CD4-positive, alpha-beta T cell (primary cell): ENCODE results near the gene HOMER1. TPM values are rescaled to one million over a fixed set of nuclear protein-coding genes. Genes with fewer than 3 reads are reported as not detected.

ENCODE experiments used
- ATAC-seq: fragments of 200-7000 bp; cut with Tn5 transposase; one replicate; pipeline ENCODE4 v1.10.0; 2022; ENCODE audit warnings: mild to moderate bottlenecking; ENCODE audit not compliant: poor library complexity
- CTCF ChIA-PET: fragments of 350-600 bp; sonication (Branson Sonifier 250); formaldehyde crosslinking; loops from one replicate; lab custom pipeline; 2021; ENCODE audit warnings: antibody characterized with exemption, inconsistent platforms; lab: Charles Lee
- POLR2A ChIA-PET: fragments of 350-600 bp; sonication (Branson Sonifier 250); formaldehyde crosslinking; loops from one replicate; lab custom pipeline; 2021; ENCODE audit warnings: antibody characterized with exemption, inconsistent platforms; lab: Charles Lee
- DNase-seq, 14 experiments: peaks; one replicate each; pipeline ENCODE4 v3.0.0-alpha.2; 2013 to 2020; ENCODE audit warnings: mixed read lengths in 2 of 14
- H3K27ac ChIP-seq, 2 donors: one replicate each; pipeline versions ENCODE4 v1.5.1 to v1.7.0; 2013; ENCODE audit warnings: low read length in 2 of 2, low read depth in 1 of 2, mild to moderate bottlenecking in 1 of 2
- H3K27me3 ChIP-seq, 2 experiments: 1 replicate in 1 of 2; 2 replicates in 1 of 2; pipeline versions ENCODE4 v1.6.1 to v1.7.0; 2013; ENCODE audit warnings: low read length in 2 of 2, control low read depth in 1 of 2, mild to moderate bottlenecking in 1 of 2, moderate library complexity in 1 of 2; ENCODE audit not compliant: insufficient read depth in 2 of 2, control insufficient read depth in 1 of 2
- H3K36me3 ChIP-seq: one replicate; pipeline ENCODE4 v1.6.1; 2013; ENCODE audit warnings: low read length, control low read depth; ENCODE audit not compliant: insufficient read depth
- H3K4me1 ChIP-seq: one replicate; pipeline ENCODE4 v1.6.1; 2013; ENCODE audit warnings: low read length, control low read depth; ENCODE audit not compliant: insufficient read depth
- H3K4me3 ChIP-seq: one replicate; pipeline ENCODE4 v1.5.1; 2013; ENCODE audit warnings: mild to moderate bottlenecking, low read length, moderate library complexity
- H3K9me3 ChIP-seq, 2 experiments: 1 replicate in 1 of 2; 2 replicates in 1 of 2; pipeline versions ENCODE4 v1.6.1 to v1.7.0; 2013; ENCODE audit warnings: low read length in 2 of 2, mild to moderate bottlenecking in 2 of 2, control low read depth in 1 of 2, moderate library complexity in 1 of 2; ENCODE audit not compliant: control insufficient read depth in 1 of 2, insufficient read depth in 1 of 2
- H3K27ac Mint-ChIP-seq: one replicate; pipeline ENCODE4 v1.8.0; 2020; ENCODE audit warnings: mixed read lengths
- H3K27me3 Mint-ChIP-seq: one replicate; pipeline ENCODE4 v1.8.0; 2021; ENCODE audit warnings: mixed read lengths
- H3K36me3 Mint-ChIP-seq: one replicate; pipeline ENCODE4 v1.8.0; 2021; ENCODE audit warnings: low read depth, mixed read lengths
- H3K4me1 Mint-ChIP-seq: one replicate; pipeline ENCODE4 v1.8.0; 2021; ENCODE audit warnings: low read depth, mixed read lengths
- H3K4me3 Mint-ChIP-seq: one replicate; pipeline ENCODE4 v1.8.0; 2020; ENCODE audit warnings: mild to moderate bottlenecking, mixed read lengths
- H3K9me3 Mint-ChIP-seq: one replicate; pipeline ENCODE4 v1.8.0; 2020; ENCODE audit warnings: mixed read lengths
- intact Hi-C, 2 experiments: fragments of 100-400 bp; cut with DNase I in 1 of 2; cut with micrococcal nuclease in 1 of 2; formaldehyde crosslinking; loops; one replicate each; pipeline versions ENCODE4 v1.15.1 to v1.9.0; 2023 to 2025; cut with DNase I, micrococcal nuclease
- total RNA-seq, 174 experiments: library from RNA in 2 of 174; stranded (reverse) in 2 of 174; gene quantifications; one replicate each; pipeline ENCODE4 v1.2.3 and lab custom pipeline; 2021 to 2026
- TF ChIP-seq, protein P1 (sequence below): fragments of 200-600 bp; IDR thresholded peaks from one replicate; pipeline ENCODE4 v1.8.0; 2022; ENCODE audit warnings: antibody characterized with exemption, mild to moderate bottlenecking

Gene HOMER1
- total RNA-seq, 2 experiments from 2014 or later, result 2.1 TPM

DNA sequence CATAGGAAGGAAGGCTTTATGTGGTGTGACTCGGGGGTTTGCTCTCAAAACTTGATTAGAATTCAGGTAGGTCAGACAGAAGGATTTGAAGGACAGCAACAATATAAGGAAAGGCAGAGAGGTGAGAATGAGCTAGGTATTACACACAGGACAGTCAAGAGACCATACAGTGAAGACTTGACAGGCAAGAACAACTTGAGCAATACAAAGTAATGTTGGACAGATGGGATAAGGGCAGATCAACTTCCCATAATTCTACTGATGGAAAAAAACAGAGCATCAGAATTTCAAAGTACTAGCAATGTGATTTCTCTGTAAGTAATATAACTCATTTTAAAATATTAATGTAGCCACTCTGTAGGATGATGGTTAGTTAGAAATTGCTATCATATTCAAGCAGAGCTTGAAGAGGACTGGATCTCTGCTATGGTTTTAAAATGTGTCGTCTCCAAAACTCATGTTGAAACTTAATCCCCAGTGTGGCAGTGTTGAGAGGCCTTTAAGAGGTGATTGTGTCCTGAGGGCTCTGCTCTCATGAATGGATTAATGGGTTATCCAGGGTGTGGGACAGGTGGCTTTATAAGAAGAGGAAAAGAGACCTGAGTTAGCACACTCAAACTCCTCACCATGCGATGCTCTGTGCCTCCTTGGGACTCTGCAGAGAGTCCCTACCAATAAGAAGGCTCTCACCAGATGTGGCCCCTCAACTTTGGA lies 22.4 kb upstream of the HOMER1 start:
- Mint-ChIP-seq H3K36me3 (no peaks in the 10 kb centered on the region), H3K4me3 (no peak overlapping the region), H3K27me3 (peaks cover 18% of the 10 kb centered on the region), H3K4me1 (no peaks in the 10 kb centered on the region), H3K9me3 (no peaks in the 10 kb centered on the region), H3K27ac (no peak overlapping the region)
- Histone ChIP-seq H3K36me3 (no peaks in the 10 kb centered on the region), H3K27me3 (no peaks in the 10 kb centered on the region), H3K4me1 (no peaks in the 10 kb centered on the region), H3K9me3 (no peaks in the 10 kb centered on the region), H3K27ac (no peak overlapping the region), H3K4me3 (no peak overlapping the region)
- ATAC-seq (no peak), DNase-seq (no peak)
- CTCF ChIA-PET, result interaction anchor here (0.6 kb wide), 1 partner anchor 65 kb away, joined by 3 read pairs; no protein-coding TSS in a partner anchor
- TF ChIP-seq, protein P1, sequence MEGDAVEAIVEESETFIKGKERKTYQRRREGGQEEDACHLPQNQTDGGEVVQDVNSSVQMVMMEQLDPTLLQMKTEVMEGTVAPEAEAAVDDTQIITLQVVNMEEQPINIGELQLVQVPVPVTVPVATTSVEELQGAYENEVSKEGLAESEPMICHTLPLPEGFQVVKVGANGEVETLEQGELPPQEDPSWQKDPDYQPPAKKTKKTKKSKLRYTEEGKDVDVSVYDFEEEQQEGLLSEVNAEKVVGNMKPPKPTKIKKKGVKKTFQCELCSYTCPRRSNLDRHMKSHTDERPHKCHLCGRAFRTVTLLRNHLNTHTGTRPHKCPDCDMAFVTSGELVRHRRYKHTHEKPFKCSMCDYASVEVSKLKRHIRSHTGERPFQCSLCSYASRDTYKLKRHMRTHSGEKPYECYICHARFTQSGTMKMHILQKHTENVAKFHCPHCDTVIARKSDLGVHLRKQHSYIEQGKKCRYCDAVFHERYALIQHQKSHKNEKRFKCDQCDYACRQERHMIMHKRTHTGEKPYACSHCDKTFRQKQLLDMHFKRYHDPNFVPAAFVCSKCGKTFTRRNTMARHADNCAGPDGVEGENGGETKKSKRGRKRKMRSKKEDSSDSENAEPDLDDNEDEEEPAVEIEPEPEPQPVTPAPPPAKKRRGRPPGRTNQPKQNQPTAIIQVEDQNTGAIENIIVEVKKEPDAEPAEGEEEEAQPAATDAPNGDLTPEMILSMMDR, result no peak
- POLR2A ChIA-PET, result no interaction called here
- intact Hi-C loops, result loop anchor here in 1 of 2 experiments (2.0 kb wide), 1 partner anchor 518 kb away; no protein-coding TSS in a partner anchor

GRCh38 chr5:79535477-79536192 lies 21.7 kb upstream of the HOMER1 start:
- peak in 2 of 14 experiments; percentile 15 to 17 for DNase-seq

GRCh38 chr5:79529110-79529509 lies 15.2 kb upstream of the HOMER1 start:
- Histone ChIP-seq H3K9me3 (peaks cover 5% of the 10 kb centered on the region in 2 experiments), H3K36me3 (no peaks in the 10 kb centered on the region), H3K4me3 (no peak overlapping the region), H3K27me3 (no peaks in the 10 kb centered on the region), H3K4me1 (no peaks in the 10 kb centered on the region), H3K27ac (no peak overlapping the region)
- intact Hi-C loops, result no loop called here
- Mint-ChIP-seq H3K9me3 (peaks cover 12% of the 10 kb centered on the region), H3K4me3 (no peak overlapping the region), H3K36me3 (no peaks in the 10 kb centered on the region), H3K27ac (no peak overlapping the region), H3K4me1 (no peaks in the 10 kb centered on the region), H3K27me3 (peaks cover 28% of the 10 kb centered on the region)
- no peak for ATAC-seq
- DNase-seq, result no peak
- POLR2A ChIA-PET, result no interaction called here
- TF ChIP-seq, protein P1, result no peak
- CTCF ChIA-PET, result no interaction called here

More at GRCh38 chr5:79535477-79536192, 21.7 kb upstream of the HOMER1 start:
- Histone ChIP-seq H3K4me1 (no peaks in the 10 kb centered on the region), H3K4me3 (no peak overlapping the region), H3K36me3 (no peaks in the 10 kb centered on the region), H3K9me3 (no peaks in the 10 kb centered on the region), H3K27me3 (no peaks in the 10 kb centered on the region), H3K27ac (no peak overlapping the region)
- CTCF ChIA-PET, result interaction anchor here (0.5 to 0.6 kb wide), 2 partner anchors 32 to 64 kb away, joined by 3 read pairs; no protein-coding TSS in a partner anchor
- TF ChIP-seq, protein P1, result no peak
- no peaks in the 10 kb centered on the region for H3K36me3 Mint-ChIP-seq
- H3K9me3 Mint-ChIP-seq, result no peaks in the 10 kb centered on the region
- no peak overlapping the region for H3K27ac Mint-ChIP-seq
- H3K4me1 Mint-ChIP-seq, result no peaks in the 10 kb centered on the region
- POLR2A ChIA-PET, result no interaction called here
- H3K4me3 Mint-ChIP-seq, result no peak overlapping the region
- no peak for ATAC-seq
- H3K27me3 Mint-ChIP-seq, result peaks cover 21% of the 10 kb centered on the region
- intact Hi-C loops, result loop anchor here in 1 of 2 experiments (2.0 kb wide), 1 partner anchor 517 kb away; no protein-coding TSS in a partner anchor
